Astrocyte (in vitro differentiated cells and primary cell): ENCODE data around the gene CNST. TPM values are rescaled to one million over a fixed set of nuclear protein-coding genes. Genes with fewer than 3 reads are reported as not detected.

Source experiments
- DNase-seq: peaks from one replicate; pipeline ENCODE4 v3.0.0-alpha.2; 2010; ENCODE audit warnings: low read depth
- FAIRE-seq: peaks from 2 replicates; lab custom pipeline; 2011; peaks lifted over from hg19 to GRCh38; lab: Jason Lieb, UNC
- H2AFZ ChIP-seq: 2 replicates; pipeline ENCODE4 v1.6.0; 2012; ENCODE audit warnings: low read depth, low read length, inconsistent platforms
- H3K27ac ChIP-seq: 2 replicates; pipeline ENCODE4 v1.5.1; 2011; ENCODE audit warnings: low read depth, low read length, inconsistent platforms
- H3K27me3 ChIP-seq: 2 replicates; pipeline ENCODE4 v1.6.0; 2011; ENCODE audit warnings: low read length, inconsistent platforms; ENCODE audit not compliant: insufficient read depth
- H3K36me3 ChIP-seq: 2 replicates; pipeline ENCODE4 v1.5.1; 2011; ENCODE audit warnings: low read length, inconsistent platforms; ENCODE audit not compliant: insufficient read depth
- H3K4me1 ChIP-seq: 2 replicates; pipeline ENCODE4 v1.5.1; 2011; ENCODE audit warnings: low read length, inconsistent platforms; ENCODE audit not compliant: insufficient read depth
- H3K4me2 ChIP-seq: 2 replicates; pipeline ENCODE4 v1.6.0; 2012; ENCODE audit warnings: low read length, inconsistent platforms
- H3K4me3 ChIP-seq: 2 replicates; pipeline ENCODE4 v1.5.1; 2011; ENCODE audit warnings: low read depth, mild to moderate bottlenecking, low read length, inconsistent platforms; ENCODE audit not compliant: insufficient read depth
- H3K79me2 ChIP-seq: 2 replicates; pipeline ENCODE4 v1.6.0; 2012; ENCODE audit warnings: mild to moderate bottlenecking, low read length, inconsistent platforms; ENCODE audit not compliant: insufficient read depth
- H3K9ac ChIP-seq: 2 replicates; pipeline ENCODE4 v1.6.0; 2012; ENCODE audit warnings: mild to moderate bottlenecking, low read length, inconsistent platforms
- H3K9me3 ChIP-seq: 2 replicates; pipeline ENCODE4 v1.5.1; 2012; ENCODE audit warnings: low read depth, mild to moderate bottlenecking, low read length, inconsistent platforms; ENCODE audit not compliant: insufficient read depth
- H4K20me1 ChIP-seq: 2 replicates; pipeline ENCODE4 v1.6.0; 2012; ENCODE audit warnings: low read length, inconsistent platforms; ENCODE audit not compliant: insufficient read depth
- H3K27ac Mint-ChIP-seq: one replicate; pipeline ENCODE4 v1.8.0; 2021; ENCODE audit warnings: mild to moderate bottlenecking, mixed read lengths; ENCODE audit not compliant: unreplicated experiment
- H3K27me3 Mint-ChIP-seq: one replicate; pipeline ENCODE4 v1.8.0; 2021; ENCODE audit warnings: low read depth, mixed read lengths; ENCODE audit not compliant: unreplicated experiment
- H3K36me3 Mint-ChIP-seq: one replicate; pipeline ENCODE4 v1.8.0; 2021; ENCODE audit warnings: low read depth, mixed read lengths; ENCODE audit not compliant: unreplicated experiment
- H3K4me1 Mint-ChIP-seq: one replicate; pipeline ENCODE4 v1.8.0; 2021; ENCODE audit warnings: low read depth, mixed read lengths; ENCODE audit not compliant: unreplicated experiment
- H3K4me3 Mint-ChIP-seq: one replicate; pipeline ENCODE4 v1.8.0; 2021; ENCODE audit warnings: mild to moderate bottlenecking, moderate library complexity, mixed read lengths; ENCODE audit not compliant: unreplicated experiment
- H3K9me3 Mint-ChIP-seq: one replicate; pipeline ENCODE4 v1.8.0; 2021; ENCODE audit warnings: mild to moderate bottlenecking, mixed read lengths; ENCODE audit not compliant: unreplicated experiment
- CTCF ChIP-seq: IDR thresholded peaks from 2 replicates; pipeline ENCODE4 v1.5.1; 2011; ENCODE audit warnings: low read depth, mild to moderate bottlenecking, inconsistent platforms, low read length, moderate library complexity; ENCODE audit not compliant: insufficient read depth
- EZH2 ChIP-seq: IDR thresholded peaks from 2 replicates; pipeline ENCODE4 v1.6.1; 2012; ENCODE audit warnings: mild to moderate bottlenecking, low read length, inconsistent platforms; ENCODE audit not compliant: insufficient read depth
- total RNA-seq: library from RNA; stranded (reverse); gene quantifications from 2 replicates; pipeline ENCODE4 v1.2.1, GENCODE V29; 2021

Gene CNST
- total RNA-seq, 1 donor from 2014 or later: 19.8 TPM

GRCh38 chr1:246647513-246647912 lies 81.3 kb downstream of the CNST start:
- no peaks in the 10 kb centered on the region for H3K27me3 Mint-ChIP-seq
- H3K9me3 Mint-ChIP-seq: no peaks in the 10 kb centered on the region
- Histone ChIP-seq H3K27me3 (no peaks in the 10 kb centered on the region), H2AFZ (peak overlapping the region; percentile 19), H3K79me2 (no peaks in the 10 kb centered on the region), H3K4me3 (peak overlapping the region; percentile 4), H4K20me1 (no peaks in the 10 kb centered on the region), H3K4me2 (peak overlapping the region; percentile 54), H3K27ac (peak overlapping the region; percentile 8), H3K9ac (peak overlapping the region; percentile 32), H3K4me1 (peaks cover 5% of the 10 kb centered on the region), H3K36me3 (peaks cover 4% of the 10 kb centered on the region), H3K9me3 (no peaks in the 10 kb centered on the region)
- H3K4me1 Mint-ChIP-seq: peaks cover 11% of the 10 kb centered on the region
- TF ChIP-seq CTCF: no peak
- TF ChIP-seq EZH2: no peak
- H3K27ac Mint-ChIP-seq: peak overlapping the region; percentile 92
- H3K4me3 Mint-ChIP-seq: peak overlapping the region; percentile 70
- DNase-seq: peak; percentile 35
- H3K36me3 Mint-ChIP-seq: peaks cover 14% of the 10 kb centered on the region
- no peak for FAIRE-seq

- no peak overlapping the region for H2AFZ ChIP-seq
- Mint-ChIP-seq H3K4me3 (no peak overlapping the region), H3K4me1 (peaks cover 11% of the 10 kb centered on the region), H3K9me3 (no peaks in the 10 kb centered on the region), H3K27ac (no peak overlapping the region), H3K36me3 (peaks cover 6% of the 10 kb centered on the region), H3K27me3 (no peaks in the 10 kb centered on the region)
- H3K27me3 ChIP-seq: no peaks in the 10 kb centered on the region
- no peak overlapping the region for H3K9ac ChIP-seq
- no peaks in the 10 kb centered on the region for H3K9me3 ChIP-seq
- H4K20me1 ChIP-seq: no peaks in the 10 kb centered on the region
- H3K27ac ChIP-seq: no peak overlapping the region
- TF ChIP-seq EZH2: no peak
- no peak for TF ChIP-seq CTCF
- H3K79me2 ChIP-seq: no peaks in the 10 kb centered on the region
- peaks cover 4% of the 10 kb centered on the region for H3K36me3 ChIP-seq
- no peak overlapping the region for H3K4me2 ChIP-seq
- peaks cover 5% of the 10 kb centered on the region for H3K4me1 ChIP-seq
- H3K4me3 ChIP-seq: no peak overlapping the region
- DNase-seq: no peak
- no peak for FAIRE-seq
Measured at GRCh38 chr1:246651012-246651695, 84.9 kb downstream of the CNST start.

GRCh38 chr1:246658567-246658966 lies 92.3 kb downstream of the CNST start:
- TF ChIP-seq EZH2 (no peak), CTCF (no peak)
- H3K4me1 ChIP-seq: no peaks in the 10 kb centered on the region
- no peak overlapping the region for H3K4me2 ChIP-seq
- no peaks in the 10 kb centered on the region for H3K79me2 ChIP-seq
- H3K4me3 Mint-ChIP-seq: no peak overlapping the region
- H3K27ac Mint-ChIP-seq: no peak overlapping the region
- no peak overlapping the region for H2AFZ ChIP-seq
- no peak overlapping the region for H3K27ac ChIP-seq
- no peaks in the 10 kb centered on the region for H3K9me3 ChIP-seq
- peaks cover 6% of the 10 kb centered on the region for H3K36me3 ChIP-seq
- no peak overlapping the region for H3K9ac ChIP-seq
- no peaks in the 10 kb centered on the region for H3K9me3 Mint-ChIP-seq
- no peaks in the 10 kb centered on the region for H3K27me3 Mint-ChIP-seq
- H3K36me3 Mint-ChIP-seq: peaks cover 8% of the 10 kb centered on the region
- FAIRE-seq (no peak), DNase-seq (no peak)
- no peaks in the 10 kb centered on the region for H3K27me3 ChIP-seq
- H3K4me1 Mint-ChIP-seq: no peaks in the 10 kb centered on the region
- H3K4me3 ChIP-seq: no peak overlapping the region
- no peaks in the 10 kb centered on the region for H4K20me1 ChIP-seq
